ENCODE results near the gene FAM72B.
"Not testable (repeated sequence)": the region's sequence is repeated elsewhere in the genome, so short reads cannot be mapped to it uniquely, and the experiment has no call there.

DNA sequence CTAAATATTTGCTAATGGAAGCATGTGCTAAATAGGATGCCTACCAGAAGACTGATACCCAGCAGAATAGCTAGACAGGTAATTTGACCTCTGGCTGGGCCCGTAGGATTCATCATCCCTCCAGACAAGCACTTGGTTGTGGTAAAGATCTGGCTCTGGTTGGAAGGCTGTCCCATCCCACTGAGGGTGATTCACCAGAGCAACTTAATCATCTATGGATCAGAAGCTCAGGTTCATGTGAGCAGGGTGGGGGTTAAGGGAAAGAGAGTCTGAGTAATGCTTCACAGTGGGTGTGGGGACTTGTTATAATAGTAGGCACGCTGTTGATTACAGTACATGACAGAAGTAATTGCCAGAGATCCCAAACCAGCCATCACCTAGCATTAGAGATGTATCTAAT, 26.5 kb downstream of the FAM72B start:
- TF ChIP-seq POLR2AphosphoS5 (IDR thresholded peaks at IDR 0.05; ENCODE audit: low read depth): not testable (repeated sequence)
- TF ChIP-seq, protein P1, sequence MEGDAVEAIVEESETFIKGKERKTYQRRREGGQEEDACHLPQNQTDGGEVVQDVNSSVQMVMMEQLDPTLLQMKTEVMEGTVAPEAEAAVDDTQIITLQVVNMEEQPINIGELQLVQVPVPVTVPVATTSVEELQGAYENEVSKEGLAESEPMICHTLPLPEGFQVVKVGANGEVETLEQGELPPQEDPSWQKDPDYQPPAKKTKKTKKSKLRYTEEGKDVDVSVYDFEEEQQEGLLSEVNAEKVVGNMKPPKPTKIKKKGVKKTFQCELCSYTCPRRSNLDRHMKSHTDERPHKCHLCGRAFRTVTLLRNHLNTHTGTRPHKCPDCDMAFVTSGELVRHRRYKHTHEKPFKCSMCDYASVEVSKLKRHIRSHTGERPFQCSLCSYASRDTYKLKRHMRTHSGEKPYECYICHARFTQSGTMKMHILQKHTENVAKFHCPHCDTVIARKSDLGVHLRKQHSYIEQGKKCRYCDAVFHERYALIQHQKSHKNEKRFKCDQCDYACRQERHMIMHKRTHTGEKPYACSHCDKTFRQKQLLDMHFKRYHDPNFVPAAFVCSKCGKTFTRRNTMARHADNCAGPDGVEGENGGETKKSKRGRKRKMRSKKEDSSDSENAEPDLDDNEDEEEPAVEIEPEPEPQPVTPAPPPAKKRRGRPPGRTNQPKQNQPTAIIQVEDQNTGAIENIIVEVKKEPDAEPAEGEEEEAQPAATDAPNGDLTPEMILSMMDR (IDR thresholded peaks at IDR 0.05; ENCODE audit: insufficient read depth, low read length): not testable (repeated sequence)
- TF ChIP-seq, protein P2, sequence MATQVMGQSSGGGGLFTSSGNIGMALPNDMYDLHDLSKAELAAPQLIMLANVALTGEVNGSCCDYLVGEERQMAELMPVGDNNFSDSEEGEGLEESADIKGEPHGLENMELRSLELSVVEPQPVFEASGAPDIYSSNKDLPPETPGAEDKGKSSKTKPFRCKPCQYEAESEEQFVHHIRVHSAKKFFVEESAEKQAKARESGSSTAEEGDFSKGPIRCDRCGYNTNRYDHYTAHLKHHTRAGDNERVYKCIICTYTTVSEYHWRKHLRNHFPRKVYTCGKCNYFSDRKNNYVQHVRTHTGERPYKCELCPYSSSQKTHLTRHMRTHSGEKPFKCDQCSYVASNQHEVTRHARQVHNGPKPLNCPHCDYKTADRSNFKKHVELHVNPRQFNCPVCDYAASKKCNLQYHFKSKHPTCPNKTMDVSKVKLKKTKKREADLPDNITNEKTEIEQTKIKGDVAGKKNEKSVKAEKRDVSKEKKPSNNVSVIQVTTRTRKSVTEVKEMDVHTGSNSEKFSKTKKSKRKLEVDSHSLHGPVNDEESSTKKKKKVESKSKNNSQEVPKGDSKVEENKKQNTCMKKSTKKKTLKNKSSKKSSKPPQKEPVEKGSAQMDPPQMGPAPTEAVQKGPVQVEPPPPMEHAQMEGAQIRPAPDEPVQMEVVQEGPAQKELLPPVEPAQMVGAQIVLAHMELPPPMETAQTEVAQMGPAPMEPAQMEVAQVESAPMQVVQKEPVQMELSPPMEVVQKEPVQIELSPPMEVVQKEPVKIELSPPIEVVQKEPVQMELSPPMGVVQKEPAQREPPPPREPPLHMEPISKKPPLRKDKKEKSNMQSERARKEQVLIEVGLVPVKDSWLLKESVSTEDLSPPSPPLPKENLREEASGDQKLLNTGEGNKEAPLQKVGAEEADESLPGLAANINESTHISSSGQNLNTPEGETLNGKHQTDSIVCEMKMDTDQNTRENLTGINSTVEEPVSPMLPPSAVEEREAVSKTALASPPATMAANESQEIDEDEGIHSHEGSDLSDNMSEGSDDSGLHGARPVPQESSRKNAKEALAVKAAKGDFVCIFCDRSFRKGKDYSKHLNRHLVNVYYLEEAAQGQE (IDR thresholded peaks at IDR 0.05; ENCODE audit: insufficient replicate concordance, low read depth): not testable (repeated sequence)
